Upper lobe of left lung (tissue), 4 donors: ENCODE data around the gene KDM4D.

Source experiments
- EP300 ChIP-seq, 4 donors: sonication (generic); formaldehyde crosslinking; IDR thresholded peaks; one replicate each; pipeline ENCODE4 v1.5.1; 2017; ENCODE audit warnings: antibody characterized with exemption in 4 of 4, control low read depth in 2 of 4
- POLR2A ChIP-seq, 4 donors: fragments of 450-650 bp; IDR thresholded peaks; one replicate each; pipeline ENCODE4 v1.5.1; 2016 to 2017; ENCODE audit warnings: antibody characterized with exemption in 4 of 4, mild to moderate bottlenecking in 2 of 4

GRCh38 chr11:94946812-94947211, 26.7 kb upstream of the KDM4D start:
- TF ChIP-seq EP300 (IDR thresholded peaks at IDR 0.05) (no peak), POLR2A (IDR thresholded peaks at IDR 0.05) (no peak)
